T-helper 17 cell (primary cell): ENCODE measurements around the gene RALGDS. TPM values are rescaled to one million over a fixed set of nuclear protein-coding genes. Genes with fewer than 3 reads are reported as not detected.

ENCODE experiments used
- ATAC-seq: fragments of 150-1000 bp; cut with Tn5 transposase; 2 replicates; pipeline ENCODE4 v1.10.0; 2021; ENCODE audit warnings: mild to moderate bottlenecking, moderate library complexity
- DNase-seq, 3 donors: peaks; one replicate each; pipeline versions ENCODE4 v3.0.0 to v3.0.0-alpha.2; 2020 to 2021
- H3K9me3 ChIP-seq: one replicate; pipeline ENCODE4 v1.7.0; 2013; ENCODE audit warnings: low read length, mild to moderate bottlenecking; ENCODE audit not compliant: control insufficient read depth, poor library complexity, severe bottlenecking
- H3K27ac Mint-ChIP-seq: one replicate; pipeline ENCODE4 v1.8.0; 2022; ENCODE audit warnings: mild to moderate bottlenecking, moderate library complexity, mixed read lengths
- H3K27me3 Mint-ChIP-seq: one replicate; pipeline ENCODE4 v1.8.0; 2022; ENCODE audit warnings: mixed read lengths
- H3K36me3 Mint-ChIP-seq: one replicate; pipeline ENCODE4 v1.8.0; 2022; ENCODE audit warnings: low read depth, mixed read lengths
- H3K4me1 Mint-ChIP-seq: one replicate; pipeline ENCODE4 v1.8.0; 2022; ENCODE audit warnings: mild to moderate bottlenecking, mixed read lengths
- H3K4me3 Mint-ChIP-seq: one replicate; pipeline ENCODE4 v1.8.0; 2022; ENCODE audit warnings: mild to moderate bottlenecking, moderate library complexity, mixed read lengths
- total RNA-seq, 4 donors: library from RNA in 2 of 4; stranded (reverse) in 2 of 4; gene quantifications; one replicate each; pipeline ENCODE4 v1.2.3 and lab custom pipeline; 2022 to 2026

RALGDS gene
- total RNA-seq, 2 donors from 2014 or later, result 150 to 236 TPM

- H3K27ac Mint-ChIP-seq, result peak overlapping the region; percentile 93
- peaks cover 7% of the 10 kb centered on the region for H3K36me3 Mint-ChIP-seq
- ATAC-seq (no peak), DNase-seq (no peak)
- H3K27me3 Mint-ChIP-seq, result no peaks in the 10 kb centered on the region
- H3K4me1 Mint-ChIP-seq, result peaks cover 18% of the 10 kb centered on the region
- H3K9me3 ChIP-seq, result no peaks in the 10 kb centered on the region
- H3K4me3 Mint-ChIP-seq, result peak overlapping the region; percentile 56
Observed at GRCh38 chr9:133107961-133108793, 12.9 kb downstream of the RALGDS start.

- DNase-seq (no peak), ATAC-seq (no peak)
- H3K9me3 ChIP-seq, result no peaks in the 10 kb centered on the region
- Mint-ChIP-seq H3K36me3 (peaks cover 9% of the 10 kb centered on the region), H3K27me3 (no peaks in the 10 kb centered on the region), H3K4me3 (no peak overlapping the region), H3K27ac (peak overlapping the region; percentile 79), H3K4me1 (peaks cover 13% of the 10 kb centered on the region)
Observed at GRCh38 chr9:133107245-133107722, 13.8 kb downstream of the RALGDS start.

GRCh38 chr9:133106511-133107244 is 14.4 kb downstream of the RALGDS start:
- no peaks in the 10 kb centered on the region for H3K9me3 ChIP-seq
- peaks cover 12% of the 10 kb centered on the region for H3K4me1 Mint-ChIP-seq
- H3K27me3 Mint-ChIP-seq, result no peaks in the 10 kb centered on the region
- peak overlapping the region; percentile 70 for H3K4me3 Mint-ChIP-seq
- ATAC-seq, result no peak
- peak overlapping the region; percentile 79 for H3K27ac Mint-ChIP-seq
- DNase-seq, result no peak
- H3K36me3 Mint-ChIP-seq, result peaks cover 9% of the 10 kb centered on the region

GRCh38 chr9:133105461-133105770 is 15.6 kb downstream of the RALGDS start:
- H3K9me3 ChIP-seq, result no peaks in the 10 kb centered on the region
- H3K27ac Mint-ChIP-seq, result no peak overlapping the region
- no peak for DNase-seq
- H3K27me3 Mint-ChIP-seq, result no peaks in the 10 kb centered on the region
- ATAC-seq, result no peak
- peaks cover 15% of the 10 kb centered on the region for H3K36me3 Mint-ChIP-seq
- H3K4me1 Mint-ChIP-seq, result peaks cover 10% of the 10 kb centered on the region
- peak overlapping the region; percentile 50 for H3K4me3 Mint-ChIP-seq

- peak overlapping the region; percentile 78 for H3K27ac Mint-ChIP-seq
- ATAC-seq, result no peak
- no peaks in the 10 kb centered on the region for H3K27me3 Mint-ChIP-seq
- H3K36me3 Mint-ChIP-seq, result peaks cover 15% of the 10 kb centered on the region
- no peaks in the 10 kb centered on the region for H3K9me3 ChIP-seq
- DNase-seq, result peak in 1 of 3 donors; percentile 2
- H3K4me1 Mint-ChIP-seq, result peaks cover 10% of the 10 kb centered on the region
- peak overlapping the region; percentile 50 for H3K4me3 Mint-ChIP-seq
Observed at GRCh38 chr9:133104718-133105460, 16.2 kb downstream of the RALGDS start.

- Mint-ChIP-seq H3K27me3 (no peaks in the 10 kb centered on the region), H3K4me1 (peaks cover 10% of the 10 kb centered on the region), H3K36me3 (peaks cover 15% of the 10 kb centered on the region), H3K4me3 (no peak overlapping the region), H3K27ac (peak overlapping the region; percentile 78)
- no peaks in the 10 kb centered on the region for H3K9me3 ChIP-seq
- peak in 1 of 3 donors; percentile 4 for DNase-seq
- ATAC-seq, result no peak
Observed at GRCh38 chr9:133103987-133104505, 17.0 kb downstream of the RALGDS start.

- peaks cover 15% of the 10 kb centered on the region for H3K36me3 Mint-ChIP-seq
- no peaks in the 10 kb centered on the region for H3K27me3 Mint-ChIP-seq
- ATAC-seq, result peak; percentile 50
- peak overlapping the region; percentile 56 for H3K4me3 Mint-ChIP-seq
- H3K4me1 Mint-ChIP-seq, result peaks cover 10% of the 10 kb centered on the region
- peak overlapping the region; percentile 95 for H3K27ac Mint-ChIP-seq
- peak in 1 of 3 donors; percentile 50 for DNase-seq
- no peaks in the 10 kb centered on the region for H3K9me3 ChIP-seq
Observed at GRCh38 chr9:133103183-133103986, 17.7 kb downstream of the RALGDS start.

GRCh38 chr9:133102190-133103021 is 18.6 kb downstream of the RALGDS start:
- Mint-ChIP-seq H3K4me1 (peaks cover 10% of the 10 kb centered on the region), H3K4me3 (peak overlapping the region; percentile 56), H3K27ac (peak overlapping the region; percentile 95), H3K27me3 (no peaks in the 10 kb centered on the region), H3K36me3 (peaks cover 19% of the 10 kb centered on the region)
- DNase-seq, result peak in 2 of 3 donors; percentile 3 to 7
- ATAC-seq, result no peak
- H3K9me3 ChIP-seq, result no peaks in the 10 kb centered on the region

- DNase-seq (peak in 2 of 3 donors; percentile 3 to 8), ATAC-seq (no peak)
- Mint-ChIP-seq H3K36me3 (peaks cover 18% of the 10 kb centered on the region), H3K4me3 (peak overlapping the region; percentile 56), H3K27ac (peak overlapping the region; percentile 75), H3K27me3 (no peaks in the 10 kb centered on the region), H3K4me1 (peaks cover 9% of the 10 kb centered on the region)
- H3K9me3 ChIP-seq, result no peaks in the 10 kb centered on the region
Observed at GRCh38 chr9:133101356-133102189, 19.5 kb downstream of the RALGDS start.

GRCh38 chr9:133100506-133101355 is 20.3 kb downstream of the RALGDS start:
- Mint-ChIP-seq H3K27ac (peak overlapping the region; percentile 75), H3K4me1 (peaks cover 7% of the 10 kb centered on the region)

More at GRCh38 chr9:133100506-133101355, 20.3 kb downstream of the RALGDS start:
- Mint-ChIP-seq H3K36me3 (peaks cover 16% of the 10 kb centered on the region), H3K4me3 (peak overlapping the region; percentile 56), H3K27me3 (no peaks in the 10 kb centered on the region)
- peak in 2 of 3 donors; percentile 3 for DNase-seq
- peaks cover 5% of the 10 kb centered on the region for H3K9me3 ChIP-seq
- no peak for ATAC-seq
